Suprapubic skin (tissue), 4 donors: Measurements from ENCODE around the gene CCDC167.

Experiments used
- POLR2A ChIP-seq, 2 donors: fragments of 450-650 bp; IDR thresholded peaks; one replicate each; pipeline ENCODE4 v1.6.1; 2017; ENCODE audit warnings: antibody characterized with exemption in 2 of 2, mild to moderate bottlenecking in 2 of 2, moderate library complexity in 2 of 2
- POLR2AphosphoS5 ChIP-seq, 3 donors: sonication (generic); formaldehyde crosslinking; IDR thresholded peaks; one replicate each; pipeline ENCODE4 v1.6.1; 2017; ENCODE audit warnings: antibody characterized with exemption in 3 of 3

- TF ChIP-seq POLR2AphosphoS5 (IDR thresholded peaks at IDR 0.05) (no peak), POLR2A (IDR thresholded peaks at IDR 0.05) (no peak)
Observed at GRCh38 chr6:37523412-37523811, 23.7 kb upstream of the CCDC167 start.
